Upper lobe of left lung (tissue), 6 donors: ENCODE results near the gene F2R. TPM values are rescaled to one million over a fixed set of nuclear protein-coding genes. Genes with fewer than 3 reads are reported as not detected.
"Not testable (repeated sequence)": the region's sequence is repeated elsewhere in the genome, so short reads cannot be mapped to it uniquely, and the experiment has no call there.

Experiments
- ATAC-seq, 2 donors: fragments of 200-7000 bp; cut with Tn5 transposase; one replicate each; pipeline ENCODE4 v1.9.1; 2022; ENCODE audit warnings: mild to moderate bottlenecking in 2 of 2, moderate library complexity in 2 of 2; ENCODE audit not compliant: low FRiP score in 2 of 2
- DNase-seq, 2 donors: peaks; one replicate each; pipeline ENCODE4 v3.0.0-alpha.2; 2019 to 2020
- H3K27ac ChIP-seq, 4 donors: fragments of 200-600 bp; sonication (generic); one replicate each; pipeline ENCODE4 v1.5.1; 2016 to 2019
- H3K27me3 ChIP-seq, 4 donors: fragments of 200-600 bp; sonication (generic); one replicate each; pipeline ENCODE4 v1.5.1; 2017 to 2019
- H3K36me3 ChIP-seq, 4 donors: fragments of 200-600 bp; sonication (generic); one replicate each; pipeline ENCODE4 v1.5.1; 2016 to 2019
- H3K4me1 ChIP-seq, 4 donors: fragments of 200-600 bp; sonication (generic); one replicate each; pipeline ENCODE4 v1.5.1; 2018 to 2019
- H3K4me3 ChIP-seq, 4 donors: fragments of 200-600 bp; sonication (generic); one replicate each; pipeline ENCODE4 v1.5.1; 2017 to 2019; ENCODE audit warnings: mild to moderate bottlenecking in 2 of 4, moderate library complexity in 1 of 4
- H3K9me3 ChIP-seq, 4 donors: fragments of 200-600 bp; sonication (generic); one replicate each; pipeline ENCODE4 v1.5.1; 2018 to 2019
- EP300 ChIP-seq, 4 donors: sonication (generic); formaldehyde crosslinking; IDR thresholded peaks; one replicate each; pipeline ENCODE4 v1.5.1; 2017; ENCODE audit warnings: antibody characterized with exemption in 4 of 4, control low read depth in 2 of 4
- POLR2A ChIP-seq, 4 donors: fragments of 450-650 bp; IDR thresholded peaks; one replicate each; pipeline ENCODE4 v1.5.1; 2016 to 2017; ENCODE audit warnings: antibody characterized with exemption in 4 of 4, mild to moderate bottlenecking in 2 of 4
- POLR2AphosphoS5 ChIP-seq, 2 donors: sonication (generic); formaldehyde crosslinking; IDR thresholded peaks; one replicate each; pipeline ENCODE4 v1.5.1; 2017; ENCODE audit warnings: antibody characterized with exemption in 2 of 2
- WGBS, 2 donors: methylation state at CpG; one replicate each; pipeline ENCODE4 v1.1.5; 2017 to 2018; 5-methylcytosine and 5-hydroxymethylcytosine counted together
- total RNA-seq, 6 donors: library from RNA; depleted of rRNA in 4 of 6; stranded (reverse); fragments of >200 nt in 4 of 6; gene quantifications; one replicate each; pipeline versions ENCODE4 v1.1.0 to v1.2.1, GENCODE V29; 2016 to 2021
- TF ChIP-seq, protein P1 (sequence below), 6 experiments: fragments of 450-650 bp in 4 of 6; fragments of 200-600 bp in 2 of 6; sonication (generic) in 2 of 6; IDR thresholded peaks; one replicate each; pipeline ENCODE4 v1.5.1; 2016 to 2019; ENCODE audit warnings: antibody characterized with exemption in 6 of 6
- donor health status: DM: no; HTN: no; CAD: no; lungs with moderate emphysema.
- donor health status: DM: no; HTN: yes; CAD: no; lungs with severe emphysema.

The F2R gene
- total RNA-seq, 6 donors from 2014 or later = 11.5 to 34.2 (median 20.1) TPM

- Histone ChIP-seq H3K27me3 (no peaks in the 10 kb centered on the region), H3K27ac (no peak overlapping the region), H3K36me3 (no peaks in the 10 kb centered on the region), H3K4me1 (no peaks in the 10 kb centered on the region), H3K4me3 (no peak overlapping the region), H3K9me3 (peaks cover 0 to 5% (median 2%) of the 10 kb centered on the region in 4 donors)
- TF ChIP-seq POLR2A (IDR thresholded peaks at IDR 0.05) = no peak
- TF ChIP-seq, protein P1, sequence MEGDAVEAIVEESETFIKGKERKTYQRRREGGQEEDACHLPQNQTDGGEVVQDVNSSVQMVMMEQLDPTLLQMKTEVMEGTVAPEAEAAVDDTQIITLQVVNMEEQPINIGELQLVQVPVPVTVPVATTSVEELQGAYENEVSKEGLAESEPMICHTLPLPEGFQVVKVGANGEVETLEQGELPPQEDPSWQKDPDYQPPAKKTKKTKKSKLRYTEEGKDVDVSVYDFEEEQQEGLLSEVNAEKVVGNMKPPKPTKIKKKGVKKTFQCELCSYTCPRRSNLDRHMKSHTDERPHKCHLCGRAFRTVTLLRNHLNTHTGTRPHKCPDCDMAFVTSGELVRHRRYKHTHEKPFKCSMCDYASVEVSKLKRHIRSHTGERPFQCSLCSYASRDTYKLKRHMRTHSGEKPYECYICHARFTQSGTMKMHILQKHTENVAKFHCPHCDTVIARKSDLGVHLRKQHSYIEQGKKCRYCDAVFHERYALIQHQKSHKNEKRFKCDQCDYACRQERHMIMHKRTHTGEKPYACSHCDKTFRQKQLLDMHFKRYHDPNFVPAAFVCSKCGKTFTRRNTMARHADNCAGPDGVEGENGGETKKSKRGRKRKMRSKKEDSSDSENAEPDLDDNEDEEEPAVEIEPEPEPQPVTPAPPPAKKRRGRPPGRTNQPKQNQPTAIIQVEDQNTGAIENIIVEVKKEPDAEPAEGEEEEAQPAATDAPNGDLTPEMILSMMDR (IDR thresholded peaks at IDR 0.05) = no peak
- no peak for TF ChIP-seq EP300 (IDR thresholded peaks at IDR 0.05)
- no peak for TF ChIP-seq POLR2AphosphoS5 (IDR thresholded peaks at IDR 0.05)
- whole genome bisulfite sequencing, 2 donors = 72 to 73% methylated on average over 3 of the region's 3 CpGs
- ATAC-seq (no peak), DNase-seq (no peak)
Observed at GRCh38 chr5:76765249-76765648, 49.3 kb downstream of the F2R start.

DNA sequence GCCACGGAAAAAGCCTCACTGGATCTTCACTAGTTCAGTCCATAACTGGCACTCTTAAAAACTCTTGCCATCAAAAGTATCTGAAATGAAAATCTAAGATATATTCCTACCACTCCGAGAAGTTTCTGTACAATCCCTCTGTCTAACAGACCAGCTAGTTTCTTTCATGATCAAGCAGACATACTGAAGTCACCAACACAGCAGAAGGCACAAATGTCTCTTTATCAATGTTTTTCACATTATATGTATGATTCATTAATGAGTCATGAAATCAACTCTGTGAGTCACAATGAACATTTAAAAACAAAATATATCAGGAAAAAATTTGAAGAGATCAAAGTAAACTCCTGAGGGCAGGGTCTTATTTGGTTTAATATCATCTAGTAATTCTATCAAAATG lies 50.8 kb downstream of the F2R start:
- H3K27ac ChIP-seq = no peak overlapping the region
- no peak overlapping the region for H3K4me3 ChIP-seq
- DNase-seq (no peak), ATAC-seq (no peak)
- peaks cover 0 to 5% (median 2%) of the 10 kb centered on the region in 4 donors for H3K9me3 ChIP-seq
- H3K27me3 ChIP-seq = no peaks in the 10 kb centered on the region
- no peaks in the 10 kb centered on the region for H3K36me3 ChIP-seq
- TF ChIP-seq POLR2AphosphoS5 (IDR thresholded peaks at IDR 0.05) = no peak
- TF ChIP-seq, protein P1 (IDR thresholded peaks at IDR 0.05) = no peak
- no peak for TF ChIP-seq POLR2A (IDR thresholded peaks at IDR 0.05)
- no peak for TF ChIP-seq EP300 (IDR thresholded peaks at IDR 0.05)
- H3K4me1 ChIP-seq = no peaks in the 10 kb centered on the region
- WGBS, 2 donors = 91 to 92% methylated on average over 2 of the region's 2 CpGs

GRCh38 chr5:76771041-76771440 lies 55.1 kb downstream of the F2R start:
- not testable (repeated sequence) for H3K27me3 ChIP-seq, H3K27ac ChIP-seq, H3K4me3 ChIP-seq, H3K36me3 ChIP-seq, H3K9me3 ChIP-seq, ATAC-seq
- DNase-seq = peak in 1 of 2 donors; percentile 34
- WGBS, 2 donors = 94 to 95% methylated on average over 14 of the region's 14 CpGs
- peaks cover 0 to 12% (median 4%) of the 10 kb centered on the region in 4 donors for H3K4me1 ChIP-seq

GRCh38 chr5:76771705-76772405 lies 55.9 kb downstream of the F2R start:
- ATAC-seq = peak in 1 of 2 donors; percentile 85
- H3K4me3 ChIP-seq = no peak overlapping the region
- no peaks in the 10 kb centered on the region for H3K36me3 ChIP-seq
- DNase-seq = no peak
- H3K27ac ChIP-seq = no peak overlapping the region
- no peaks in the 10 kb centered on the region for H3K27me3 ChIP-seq
- H3K4me1 ChIP-seq = peaks cover 0 to 12% (median 4%) of the 10 kb centered on the region in 4 donors
- 52 to 61% methylated on average over 3 of the region's 3 CpGs for WGBS, 2 donors
- TF ChIP-seq POLR2A (IDR thresholded peaks at IDR 0.05) (no peak), EP300 (IDR thresholded peaks at IDR 0.05) (no peak), POLR2AphosphoS5 (IDR thresholded peaks at IDR 0.05) (no peak)
- TF ChIP-seq, protein P1 (IDR thresholded peaks at IDR 0.05) = no peak
- no peaks in the 10 kb centered on the region for H3K9me3 ChIP-seq

DNA sequence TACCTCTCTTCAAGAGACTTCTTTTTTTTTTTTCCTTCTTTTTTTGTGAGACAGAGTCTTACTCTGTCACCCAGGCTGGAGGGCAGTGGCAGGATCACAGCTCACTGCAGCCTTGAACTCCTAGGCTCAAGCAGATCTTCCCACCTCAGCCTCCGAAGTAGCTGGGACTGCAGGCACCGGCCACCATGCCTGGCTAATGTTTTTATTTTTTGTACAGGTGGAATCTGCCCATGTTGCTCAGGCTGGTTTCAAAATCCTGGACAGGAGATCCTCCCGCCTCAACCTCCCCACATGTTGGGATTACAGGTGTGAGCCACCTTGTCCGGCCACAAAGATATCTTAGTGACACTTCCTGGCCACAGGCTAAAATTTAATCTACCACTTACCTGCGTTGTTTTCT lies 60.0 kb downstream of the F2R start:
- peaks cover 0 to 12% (median 4%) of the 10 kb centered on the region in 4 donors for H3K4me1 ChIP-seq
- H3K4me3 ChIP-seq = no peak overlapping the region
- DNase-seq = no peak
- no peaks in the 10 kb centered on the region for H3K27me3 ChIP-seq
- H3K36me3 ChIP-seq = no peaks in the 10 kb centered on the region
- TF ChIP-seq, protein P1 (IDR thresholded peaks at IDR 0.05) = no peak
- no peak for TF ChIP-seq POLR2AphosphoS5 (IDR thresholded peaks at IDR 0.05)
- TF ChIP-seq POLR2A (IDR thresholded peaks at IDR 0.05) = no peak
- no peak for TF ChIP-seq EP300 (IDR thresholded peaks at IDR 0.05)
- no peaks in the 10 kb centered on the region for H3K9me3 ChIP-seq
- WGBS, 2 donors = 85 to 94% methylated on average over 5 of the region's 5 CpGs
- H3K27ac ChIP-seq = no peak overlapping the region
- ATAC-seq = no peak
